Superior temporal gyrus (tissue), 1 donor: ENCODE data around the gene MUTYH.
"Not testable (repeated sequence)": the region's sequence is repeated elsewhere in the genome, so short reads cannot be mapped to it uniquely, and the experiment has no call there.

Source experiments
- DNase-seq: peaks from one replicate; pipeline ENCODE4 v3.0.0-alpha.2; 2016; ENCODE audit errors: extremely low spot score

The MUTYH gene

DNA sequence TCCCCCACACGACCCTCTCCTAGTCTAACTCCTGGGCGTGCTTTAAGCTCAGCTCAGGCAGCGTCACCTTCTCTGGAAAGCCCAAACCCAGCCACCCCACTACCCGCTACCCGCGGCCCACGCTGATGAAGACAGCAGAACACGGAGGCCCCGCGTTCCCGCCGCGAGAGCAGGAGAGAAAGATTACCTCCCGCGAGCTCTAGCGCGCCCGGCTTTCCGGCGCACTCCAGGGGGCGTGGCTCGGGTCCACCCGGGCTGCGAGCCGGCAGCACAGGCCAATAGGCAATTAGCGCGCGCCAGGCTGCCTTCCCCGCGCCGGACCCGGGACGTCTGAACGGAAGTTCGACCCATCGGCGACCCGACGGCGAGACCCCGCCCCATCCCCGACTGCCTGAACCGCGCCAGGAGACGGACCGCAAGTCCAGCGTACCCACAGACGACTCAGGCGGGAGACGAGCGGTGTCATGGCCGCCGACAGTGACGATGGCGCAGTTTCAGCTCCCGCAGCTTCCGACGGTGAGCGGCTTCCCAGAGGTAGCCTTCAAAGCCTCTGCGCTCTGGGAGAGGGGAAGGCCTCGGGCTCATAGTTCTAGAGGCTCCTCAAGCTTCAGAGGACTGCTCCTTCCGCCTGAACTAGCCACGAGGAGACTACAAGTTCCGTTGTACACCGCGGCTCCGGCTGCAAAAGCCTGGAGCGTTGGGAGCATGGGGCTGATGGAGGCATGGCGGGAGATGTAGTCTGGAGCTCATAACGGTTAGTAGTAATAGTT lies at the start of gene MUTYH, which contains the start of gene TOE1:
Gene MUTYH, minus strand, starts transcription at position 652 of the 770 bp plus-strand sequence. CDS start 5,935 bp downstream, outside the sequence.
Gene TOE1, plus strand, starts transcription at position 382 of the 770 bp plus-strand sequence. Its CDS starts 83 bp downstream, at position 465.
- DNase-seq: peak; percentile 92

DNA sequence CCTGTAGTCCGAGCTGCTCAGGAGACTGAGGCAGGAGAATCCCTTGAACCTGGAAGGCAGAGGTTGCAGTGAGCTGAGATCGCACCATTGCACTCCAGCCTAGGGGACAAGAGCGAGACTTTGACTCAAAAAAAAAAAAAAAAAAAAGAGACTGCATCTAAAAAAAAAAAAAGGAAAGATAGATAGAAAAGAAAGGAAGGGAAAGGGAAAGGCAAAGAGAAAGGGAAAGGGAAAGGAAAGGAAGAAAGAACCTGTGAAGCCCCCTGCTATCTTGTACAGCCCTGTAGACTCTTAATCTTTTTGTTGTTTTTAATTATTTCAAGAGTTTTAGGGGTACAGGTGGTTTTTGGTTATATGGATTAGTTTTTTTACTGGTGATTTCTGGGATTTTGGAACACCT lies 46.0 kb upstream of the MUTYH start:
- no peak for DNase-seq

- DNase-seq: no peak
These were observed 45.1 kb upstream of the MUTYH start for GRCh38 chr1:45385302-45385701.

DNA sequence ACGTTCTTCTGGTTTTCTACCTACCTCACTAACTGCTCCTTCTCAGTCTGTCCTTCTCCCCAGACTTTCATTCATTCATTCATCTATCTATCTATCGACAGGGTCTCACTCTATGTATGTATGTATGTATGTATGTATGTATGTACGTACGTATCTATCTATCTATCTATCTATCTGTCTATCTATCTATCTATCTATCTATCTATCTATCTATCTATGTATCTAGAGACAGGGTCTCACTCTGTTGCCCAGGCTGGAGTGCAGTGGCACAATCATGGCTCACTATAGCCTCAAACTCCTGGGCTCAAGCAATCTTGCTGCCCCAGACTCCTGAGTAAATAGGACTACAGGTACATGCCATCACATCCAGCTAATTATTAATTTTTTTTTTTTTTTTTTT lies 44.0 kb upstream of the MUTYH start:
- not testable (repeated sequence) for DNase-seq

GRCh38 chr1:45383191-45383590 lies 43.0 kb upstream of the MUTYH start:
- DNase-seq: no peak

- no peak for DNase-seq
These were observed 41.0 kb upstream of the MUTYH start for GRCh38 chr1:45381243-45381642.

GRCh38 chr1:45380730-45381129 lies 40.5 kb upstream of the MUTYH start:
- no peak for DNase-seq

DNA sequence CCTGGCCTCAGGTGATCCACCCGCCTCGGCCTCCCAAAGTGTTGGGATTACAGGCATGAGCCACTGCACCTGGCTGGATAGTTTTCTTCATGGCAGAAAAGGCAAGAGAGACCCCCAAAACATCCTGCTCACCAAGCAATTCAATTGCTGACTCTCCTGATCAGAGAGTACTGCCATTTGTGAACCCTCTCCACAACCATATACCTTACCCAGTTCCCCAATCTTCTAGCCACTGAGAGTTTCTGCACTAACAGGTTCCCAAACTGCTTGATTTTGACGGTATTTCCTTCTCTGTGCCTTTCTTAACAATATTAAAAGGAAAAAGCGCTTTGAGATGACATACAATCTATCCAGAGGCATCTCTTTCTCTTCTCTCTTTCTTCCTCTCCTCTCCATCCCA lies 39.9 kb upstream of the MUTYH start:
- DNase-seq: no peak

DNA sequence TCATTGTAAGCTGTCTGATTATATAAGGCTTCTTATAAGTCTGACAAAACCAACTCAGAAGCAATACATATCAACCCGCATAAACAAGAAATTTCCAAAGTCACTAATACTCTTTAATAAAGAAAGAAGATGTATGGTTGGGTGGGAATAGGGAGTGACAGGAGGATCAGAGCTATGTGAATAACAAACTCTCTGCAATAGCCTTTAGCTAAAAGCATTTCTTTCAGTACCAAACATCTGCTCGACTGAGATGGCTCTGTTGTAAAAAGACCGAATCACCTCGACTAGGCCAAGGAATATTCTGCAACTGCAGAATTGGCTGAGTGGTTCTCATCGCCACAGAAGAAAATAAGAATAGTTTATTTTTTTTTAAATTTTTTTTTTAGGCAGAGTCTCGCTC lies 39.3 kb upstream of the MUTYH start:
- no peak for DNase-seq

GRCh38 chr1:45378184-45378583 lies 37.9 kb upstream of the MUTYH start:
- DNase-seq: no peak

- no peak for DNase-seq
These were observed 35.2 kb upstream of the MUTYH start for GRCh38 chr1:45375104-45376090.

DNA sequence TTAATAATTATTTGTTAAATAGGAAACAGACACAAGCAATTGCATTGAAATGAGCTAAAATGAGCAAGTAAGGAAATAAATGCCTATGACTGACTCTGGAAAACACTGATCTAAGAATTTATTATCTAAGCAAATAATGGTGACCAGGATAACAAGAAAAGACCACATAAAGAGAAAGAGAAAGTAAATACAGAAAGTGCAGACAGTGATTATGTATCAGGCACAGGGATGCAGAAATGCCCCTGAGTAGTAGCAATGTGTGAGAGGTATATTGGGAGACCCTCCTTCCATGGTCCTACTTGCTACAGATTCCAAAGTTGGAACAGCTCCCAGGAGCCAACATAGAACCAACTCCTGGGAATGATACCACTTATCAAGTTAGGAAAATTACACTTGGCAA lies 33.3 kb upstream of the MUTYH start:
- DNase-seq: no peak

GRCh38 chr1:45370575-45370974 lies 30.3 kb upstream of the MUTYH start:
- DNase-seq: no peak

GRCh38 chr1:45365051-45365450 lies 24.8 kb upstream of the MUTYH start:
- peak; percentile 50 for DNase-seq

DNA sequence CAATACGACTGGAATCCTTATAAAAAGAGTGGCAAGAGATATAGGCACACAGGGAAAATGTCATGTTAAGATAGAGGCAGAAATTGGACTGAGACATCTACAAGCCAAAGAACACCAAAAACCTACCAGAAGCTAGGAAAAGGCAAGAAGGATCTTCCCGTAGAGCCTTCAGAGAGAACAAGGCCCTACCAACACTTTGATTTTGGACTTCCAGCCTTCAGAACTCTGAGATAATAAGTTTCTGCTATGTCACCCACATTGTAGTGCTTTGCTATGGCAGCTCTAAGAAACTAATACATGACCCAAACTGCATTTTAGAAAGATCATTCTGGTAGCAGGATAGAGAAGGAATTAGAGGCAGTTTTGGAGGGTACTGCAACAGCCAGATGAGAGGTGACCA lies 24.1 kb upstream of the MUTYH start:
- no peak for DNase-seq

DNA sequence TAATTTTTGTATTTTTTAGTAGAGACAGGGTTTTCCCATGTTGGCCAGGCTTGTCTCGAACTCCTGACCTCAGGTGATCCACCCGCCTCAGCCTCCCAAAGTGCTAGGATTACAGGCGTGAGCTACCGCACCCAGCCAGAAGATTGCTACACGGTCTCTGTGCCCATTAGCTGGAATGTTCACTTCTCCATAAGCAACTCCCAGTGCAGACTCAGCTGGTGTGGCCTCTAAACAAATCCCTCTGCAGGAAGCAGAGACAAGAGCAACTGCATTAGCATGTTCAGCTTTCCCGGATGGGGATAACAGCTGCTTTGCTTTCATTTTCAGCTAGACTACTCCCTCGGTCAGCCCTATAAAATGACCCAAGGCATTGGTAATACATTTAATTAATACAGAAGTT lies 20.7 kb upstream of the MUTYH start:
- peak; percentile 64 for DNase-seq

DNA sequence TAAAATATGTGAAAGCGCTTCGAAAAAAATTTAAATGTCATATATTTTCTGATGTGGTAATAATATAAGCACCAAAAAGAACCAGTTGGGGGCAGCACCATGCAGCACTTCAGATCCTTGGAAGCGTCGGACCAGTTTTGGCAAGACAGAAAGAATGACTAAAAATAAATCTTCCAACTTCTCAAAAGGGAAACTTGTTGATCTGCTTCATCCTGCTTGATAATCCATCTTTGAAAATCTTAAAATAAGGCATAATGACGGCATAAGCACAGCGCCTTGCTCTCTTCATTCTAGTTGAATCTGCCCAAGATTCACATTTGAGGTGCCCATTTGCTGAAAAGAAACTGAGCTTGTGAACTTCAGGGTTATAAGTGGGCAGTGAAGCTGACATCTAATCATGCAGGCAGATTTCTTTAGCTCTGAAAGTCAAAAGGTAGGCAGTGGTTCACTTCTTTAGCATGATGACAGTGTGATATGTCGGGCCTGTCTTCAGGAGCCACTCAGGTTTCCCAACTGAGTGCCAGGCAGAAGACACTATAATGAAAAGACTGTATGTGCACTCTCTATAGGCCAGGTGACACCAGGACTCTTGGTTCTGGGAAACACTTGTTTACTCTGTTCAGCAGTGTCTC lies 19.8 kb upstream of the MUTYH start:
- DNase-seq: peak; percentile 92

DNA sequence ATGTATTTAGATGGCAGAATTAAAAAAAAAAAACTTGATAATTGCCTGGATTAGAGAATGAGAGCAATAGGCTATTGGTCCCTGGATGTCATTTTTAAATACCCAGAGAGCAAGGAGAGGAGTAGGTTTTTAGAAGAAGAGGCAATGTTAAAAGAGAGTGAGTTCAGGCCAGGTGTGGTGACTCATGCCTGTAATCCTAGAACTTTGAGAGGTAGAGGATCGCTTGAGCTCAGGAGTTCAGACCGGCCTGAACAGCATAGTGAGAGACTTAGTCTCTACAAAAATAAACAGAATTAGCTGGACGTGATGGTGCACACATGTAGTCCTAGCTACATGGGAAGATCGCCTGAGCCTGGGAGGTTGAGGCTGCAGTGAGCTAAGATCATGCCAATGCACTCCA lies 15.9 kb upstream of the MUTYH start:
- no peak for DNase-seq

- no peak for DNase-seq
These were observed 15.4 kb upstream of the MUTYH start for GRCh38 chr1:45355683-45356082.

GRCh38 chr1:45354838-45355237 lies 14.6 kb upstream of the MUTYH start:
- no peak for DNase-seq

DNA sequence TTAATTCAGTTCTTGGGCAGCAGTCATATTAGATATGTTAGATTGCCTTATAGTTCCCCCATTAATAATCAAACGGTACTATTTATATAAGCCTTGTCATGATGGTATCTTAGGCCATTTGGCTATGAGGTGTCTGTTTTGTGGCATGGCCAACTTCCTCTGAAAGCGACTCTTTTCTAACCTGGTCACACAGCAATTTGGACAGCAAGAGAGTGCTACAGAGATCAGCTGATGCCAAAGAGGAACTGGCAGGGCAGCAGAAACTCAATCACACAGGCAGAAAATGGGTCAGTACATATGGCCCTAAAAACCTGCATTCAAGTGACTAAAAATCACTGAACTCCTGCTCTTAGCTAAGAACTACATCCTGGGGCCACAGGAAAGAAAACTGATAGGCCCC lies 13.4 kb upstream of the MUTYH start:
- no peak for DNase-seq

- DNase-seq: no peak
These were observed 11.3 kb upstream of the MUTYH start for GRCh38 chr1:45351508-45351907.
